Activated CD4-positive, alpha-beta memory T cell treated with anti-CD3 and anti-CD28 coated beads, Interleukin-2, amount 10 ng/mL, durations not matched to agents 7 days and 5 days (primary cell): ENCODE measurements around the gene HSD11B1. TPM values are rescaled to one million over a fixed set of nuclear protein-coding genes. Genes with fewer than 3 reads are reported as not detected.

Source experiments
- CTCF ChIA-PET: fragments of 350-600 bp; sonication (Branson Sonifier 250); formaldehyde crosslinking; loops from one replicate; lab custom pipeline; 2021; ENCODE audit warnings: antibody characterized with exemption, inconsistent platforms; lab: Charles Lee
- POLR2A ChIA-PET: fragments of 350-600 bp; sonication (Branson Sonifier 250); formaldehyde crosslinking; loops from one replicate; lab custom pipeline; 2021; ENCODE audit warnings: antibody characterized with exemption; lab: Charles Lee
- DNase-seq: peaks from one replicate; pipeline ENCODE4 v3.0.0-alpha.2; 2020
- H3K27ac Mint-ChIP-seq: one replicate; pipeline ENCODE4 v1.8.0; 2021; ENCODE audit warnings: mild to moderate bottlenecking, mixed read lengths
- H3K27me3 Mint-ChIP-seq: one replicate; pipeline ENCODE4 v1.8.0; 2021; ENCODE audit warnings: mixed read lengths
- H3K36me3 Mint-ChIP-seq: one replicate; pipeline ENCODE4 v1.8.0; 2021; ENCODE audit warnings: low read depth, mixed read lengths
- H3K4me1 Mint-ChIP-seq: one replicate; pipeline ENCODE4 v1.8.0; 2021; ENCODE audit warnings: mixed read lengths
- H3K4me3 Mint-ChIP-seq: one replicate; pipeline ENCODE4 v1.8.0; 2021; ENCODE audit warnings: mild to moderate bottlenecking, mixed read lengths
- H3K9me3 Mint-ChIP-seq: one replicate; pipeline ENCODE4 v1.8.0; 2021; ENCODE audit warnings: mixed read lengths
- total RNA-seq, 2 experiments: library from RNA; stranded (reverse); gene quantifications; one replicate each; pipeline ENCODE4 v1.2.3, GENCODE V29; 2021

Gene HSD11B1
- total RNA-seq: 10 to 100 TPM in 1 of 2 experiments, 1 to 10 TPM in 1; 8.7 to 11.4 TPM

GRCh38 chr1:209704584-209704983 is at the start of gene HSD11B1:
HSD11B1 (plus strand) TSS chr1:209704846; CDS start chr1:209704943, 97 bp downstream.
- CTCF ChIA-PET: interaction anchor here (0.9 to 2.1 kb wide), 3 partner anchors 11 to 138 kb away, joined by 3 to 8 read pairs (median 7); no protein-coding TSS in a partner anchor
- no peak for DNase-seq
- Mint-ChIP-seq H3K4me3 (no peak within 1 kb of the TSS), H3K36me3 (peaks cover 15% of the 10 kb centered on the region), H3K9me3 (no peaks in the 10 kb centered on the region), H3K27ac (peak within 1 kb of the TSS; percentile 11), H3K4me1 (peaks cover 61% of the 10 kb centered on the region), H3K27me3 (peaks cover 2% of the 10 kb centered on the region)
- POLR2A ChIA-PET: no interaction called here

- ChIA-PET CTCF (interaction anchor here (1.1 to 1.3 kb wide), 2 partner anchors 79 to 86 kb away, joined by 3 to 4 read pairs; no protein-coding TSS in a partner anchor), POLR2A (no interaction called here)
- no peak overlapping the region for H3K27ac Mint-ChIP-seq
- DNase-seq: no peak
- H3K4me3 Mint-ChIP-seq: no peak overlapping the region
- no peaks in the 10 kb centered on the region for H3K27me3 Mint-ChIP-seq
- peaks cover 65% of the 10 kb centered on the region for H3K4me1 Mint-ChIP-seq
- H3K9me3 Mint-ChIP-seq: no peaks in the 10 kb centered on the region
- no peaks in the 10 kb centered on the region for H3K36me3 Mint-ChIP-seq
Measured at GRCh38 chr1:209655411-209656231, 49.0 kb upstream of the HSD11B1 start.

- Mint-ChIP-seq H3K27ac (no peak overlapping the region), H3K4me3 (no peak overlapping the region), H3K27me3 (no peaks in the 10 kb centered on the region), H3K36me3 (no peaks in the 10 kb centered on the region), H3K4me1 (peaks cover 56% of the 10 kb centered on the region), H3K9me3 (no peaks in the 10 kb centered on the region)
- DNase-seq: no peak
- ChIA-PET CTCF (no interaction called here), POLR2A (no interaction called here)
Measured at GRCh38 chr1:209657140-209657879, 47.3 kb upstream of the HSD11B1 start.

GRCh38 chr1:209657918-209658317 is 46.7 kb upstream of the HSD11B1 start:
- ChIA-PET POLR2A (no interaction called here), CTCF (interaction anchor here (0.7 to 1.5 kb wide), 2 partner anchors 16 to 90 kb away, joined by 3 to 4 read pairs; no protein-coding TSS in a partner anchor)

GRCh38 chr1:209659909-209660308 is 44.7 kb upstream of the HSD11B1 start:
- POLR2A ChIA-PET: interaction anchor here (1.1 kb wide), 1 partner anchor 10 kb away, joined by 3 read pairs; no protein-coding TSS in a partner anchor
- DNase-seq: peak; percentile 39

More at GRCh38 chr1:209657918-209658317, 46.7 kb upstream of the HSD11B1 start:
- H3K27ac Mint-ChIP-seq: no peak overlapping the region
- H3K36me3 Mint-ChIP-seq: peaks cover 1% of the 10 kb centered on the region
- H3K27me3 Mint-ChIP-seq: peaks cover 1% of the 10 kb centered on the region
- H3K4me3 Mint-ChIP-seq: no peak overlapping the region
- no peaks in the 10 kb centered on the region for H3K9me3 Mint-ChIP-seq
- DNase-seq: no peak
- H3K4me1 Mint-ChIP-seq: peaks cover 50% of the 10 kb centered on the region

GRCh38 chr1:209661071-209661470 is 43.6 kb upstream of the HSD11B1 start:
- Mint-ChIP-seq H3K4me3 (no peak overlapping the region), H3K27me3 (peaks cover 3% of the 10 kb centered on the region), H3K36me3 (peaks cover 4% of the 10 kb centered on the region), H3K9me3 (no peaks in the 10 kb centered on the region), H3K27ac (no peak overlapping the region), H3K4me1 (peaks cover 38% of the 10 kb centered on the region)
- POLR2A ChIA-PET: no interaction called here
- no peak for DNase-seq
- CTCF ChIA-PET: interaction anchor here (1.6 kb wide), 1 partner anchor 32 kb away, joined by 4 read pairs; no protein-coding TSS in a partner anchor

More at GRCh38 chr1:209659909-209660308, 44.7 kb upstream of the HSD11B1 start:
- H3K27ac Mint-ChIP-seq: peak overlapping the region; percentile 32
- H3K4me3 Mint-ChIP-seq: no peak overlapping the region
- peaks cover 3% of the 10 kb centered on the region for H3K27me3 Mint-ChIP-seq
- CTCF ChIA-PET: no interaction called here
- peaks cover 4% of the 10 kb centered on the region for H3K36me3 Mint-ChIP-seq
- H3K4me1 Mint-ChIP-seq: peaks cover 38% of the 10 kb centered on the region
- no peaks in the 10 kb centered on the region for H3K9me3 Mint-ChIP-seq

- Mint-ChIP-seq H3K27ac (no peak overlapping the region), H3K36me3 (peaks cover 4% of the 10 kb centered on the region), H3K4me3 (no peak overlapping the region), H3K9me3 (no peaks in the 10 kb centered on the region), H3K27me3 (peaks cover 3% of the 10 kb centered on the region), H3K4me1 (peaks cover 28% of the 10 kb centered on the region)
- CTCF ChIA-PET: no interaction called here
- POLR2A ChIA-PET: no interaction called here
- DNase-seq: no peak
Measured at GRCh38 chr1:209662879-209663327, 41.7 kb upstream of the HSD11B1 start.

GRCh38 chr1:209667103-209667502 is 37.5 kb upstream of the HSD11B1 start:
- POLR2A ChIA-PET: no interaction called here
- Mint-ChIP-seq H3K4me1 (peaks cover 18% of the 10 kb centered on the region), H3K9me3 (no peaks in the 10 kb centered on the region), H3K36me3 (peaks cover 7% of the 10 kb centered on the region), H3K27ac (no peak overlapping the region), H3K4me3 (no peak overlapping the region), H3K27me3 (peaks cover 3% of the 10 kb centered on the region)
- DNase-seq: no peak
- CTCF ChIA-PET: no interaction called here

- Mint-ChIP-seq H3K9me3 (no peaks in the 10 kb centered on the region), H3K36me3 (peaks cover 7% of the 10 kb centered on the region), H3K4me3 (no peak overlapping the region), H3K27me3 (peaks cover 3% of the 10 kb centered on the region), H3K4me1 (peaks cover 23% of the 10 kb centered on the region), H3K27ac (no peak overlapping the region)
- CTCF ChIA-PET: no interaction called here
- DNase-seq: no peak
- POLR2A ChIA-PET: no interaction called here
Measured at GRCh38 chr1:209667708-209668107, 36.9 kb upstream of the HSD11B1 start.

GRCh38 chr1:209670441-209671082 is 34.1 kb upstream of the HSD11B1 start:
- Mint-ChIP-seq H3K36me3 (peaks cover 3% of the 10 kb centered on the region), H3K9me3 (no peaks in the 10 kb centered on the region), H3K4me3 (no peak overlapping the region), H3K4me1 (peaks cover 52% of the 10 kb centered on the region), H3K27me3 (peaks cover 3% of the 10 kb centered on the region), H3K27ac (no peak overlapping the region)
- no peak for DNase-seq
- POLR2A ChIA-PET: interaction anchor here (0.7 kb wide), 1 partner anchor 15 kb away, joined by 3 read pairs; no protein-coding TSS in a partner anchor
- CTCF ChIA-PET: interaction anchor here (1.0 kb wide), 1 partner anchor 22 kb away, joined by 4 read pairs; no protein-coding TSS in a partner anchor

GRCh38 chr1:209672705-209673630 is 31.7 kb upstream of the HSD11B1 start:
- Mint-ChIP-seq H3K36me3 (peaks cover 19% of the 10 kb centered on the region), H3K9me3 (no peaks in the 10 kb centered on the region), H3K4me1 (peaks cover 69% of the 10 kb centered on the region), H3K27ac (peak overlapping the region; percentile 80), H3K4me3 (peak overlapping the region; percentile 20), H3K27me3 (peaks cover 20% of the 10 kb centered on the region)
- DNase-seq: peak; percentile 65
- ChIA-PET POLR2A (interaction anchor here (0.7 to 2.5 kb wide), 7 partner anchors 8 to 97 kb away, joined by 3 to 10 read pairs (median 4); no protein-coding TSS in a partner anchor), CTCF (interaction anchor here (1.0 to 1.9 kb wide), 6 partner anchors 14 to 96 kb away, joined by 3 to 11 read pairs (median 4); no protein-coding TSS in a partner anchor)
